C4-2B (cell line): Measurements from ENCODE around the gene ACER3.

ENCODE experiments used
- H3K27ac ChIP-seq: fragments of 450-650 bp; 2 replicates; pipeline ENCODE4 v1.5.1; 2017
- ZFX ChIP-seq: fragments of 450-650 bp; IDR thresholded peaks from 2 replicates; pipeline ENCODE4 v1.6.1; 2017
- TF ChIP-seq, protein P1 (sequence below): fragments of 450-650 bp; conservative IDR thresholded peaks from 2 replicates; pipeline ENCODE4 v1.5.1; 2017; ENCODE audit warnings: mild to moderate bottlenecking

Gene ACER3

DNA sequence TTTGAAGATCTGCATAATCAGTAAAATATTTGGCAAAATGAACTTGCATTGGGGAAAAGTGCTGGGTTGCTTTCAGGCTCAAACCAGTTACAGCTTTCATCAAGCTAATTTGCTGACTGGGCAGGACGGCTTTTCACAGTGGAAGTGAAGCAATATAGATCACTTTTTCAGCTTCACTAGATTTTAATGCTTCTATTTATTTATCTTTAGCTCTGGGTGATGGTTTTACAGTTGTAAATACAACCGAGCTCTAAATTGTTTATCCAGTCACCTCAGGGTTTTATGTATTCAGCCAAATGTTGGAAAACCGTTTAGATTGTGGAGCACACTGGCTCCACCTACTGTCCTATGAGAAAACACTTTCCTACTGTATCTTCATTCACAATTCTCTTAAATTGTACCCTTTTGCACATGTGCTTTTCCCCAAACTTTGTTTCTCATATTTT is 58.2 kb downstream of the ACER3 start:
- TF ChIP-seq, protein P1, sequence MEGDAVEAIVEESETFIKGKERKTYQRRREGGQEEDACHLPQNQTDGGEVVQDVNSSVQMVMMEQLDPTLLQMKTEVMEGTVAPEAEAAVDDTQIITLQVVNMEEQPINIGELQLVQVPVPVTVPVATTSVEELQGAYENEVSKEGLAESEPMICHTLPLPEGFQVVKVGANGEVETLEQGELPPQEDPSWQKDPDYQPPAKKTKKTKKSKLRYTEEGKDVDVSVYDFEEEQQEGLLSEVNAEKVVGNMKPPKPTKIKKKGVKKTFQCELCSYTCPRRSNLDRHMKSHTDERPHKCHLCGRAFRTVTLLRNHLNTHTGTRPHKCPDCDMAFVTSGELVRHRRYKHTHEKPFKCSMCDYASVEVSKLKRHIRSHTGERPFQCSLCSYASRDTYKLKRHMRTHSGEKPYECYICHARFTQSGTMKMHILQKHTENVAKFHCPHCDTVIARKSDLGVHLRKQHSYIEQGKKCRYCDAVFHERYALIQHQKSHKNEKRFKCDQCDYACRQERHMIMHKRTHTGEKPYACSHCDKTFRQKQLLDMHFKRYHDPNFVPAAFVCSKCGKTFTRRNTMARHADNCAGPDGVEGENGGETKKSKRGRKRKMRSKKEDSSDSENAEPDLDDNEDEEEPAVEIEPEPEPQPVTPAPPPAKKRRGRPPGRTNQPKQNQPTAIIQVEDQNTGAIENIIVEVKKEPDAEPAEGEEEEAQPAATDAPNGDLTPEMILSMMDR: peak; percentile 61; the same call in 1 of the 2 replicates
- TF ChIP-seq ZFX: no peak
- H3K27ac ChIP-seq: no peak overlapping the region

DNA sequence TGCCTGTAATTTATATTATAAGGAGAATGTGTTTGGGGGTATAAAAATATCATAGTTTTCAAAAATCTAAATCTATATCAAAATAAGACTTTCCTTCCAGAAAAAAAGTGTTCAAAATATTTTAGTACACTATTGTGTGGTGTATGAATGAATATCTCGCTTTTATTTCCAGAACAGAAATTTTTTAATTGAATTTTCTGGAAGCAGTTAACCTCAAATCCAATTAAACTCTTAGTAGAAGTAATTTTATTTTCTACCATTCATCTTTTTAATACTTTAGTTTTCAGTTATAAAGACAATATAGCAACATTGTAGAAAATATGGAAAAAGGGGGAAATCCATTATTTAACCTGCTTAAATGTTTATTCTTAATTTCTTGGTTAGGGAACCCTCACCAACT is 58.7 kb downstream of the ACER3 start:
- TF ChIP-seq, protein P1: no peak
- no peak for TF ChIP-seq ZFX
- H3K27ac ChIP-seq: no peak overlapping the region

DNA sequence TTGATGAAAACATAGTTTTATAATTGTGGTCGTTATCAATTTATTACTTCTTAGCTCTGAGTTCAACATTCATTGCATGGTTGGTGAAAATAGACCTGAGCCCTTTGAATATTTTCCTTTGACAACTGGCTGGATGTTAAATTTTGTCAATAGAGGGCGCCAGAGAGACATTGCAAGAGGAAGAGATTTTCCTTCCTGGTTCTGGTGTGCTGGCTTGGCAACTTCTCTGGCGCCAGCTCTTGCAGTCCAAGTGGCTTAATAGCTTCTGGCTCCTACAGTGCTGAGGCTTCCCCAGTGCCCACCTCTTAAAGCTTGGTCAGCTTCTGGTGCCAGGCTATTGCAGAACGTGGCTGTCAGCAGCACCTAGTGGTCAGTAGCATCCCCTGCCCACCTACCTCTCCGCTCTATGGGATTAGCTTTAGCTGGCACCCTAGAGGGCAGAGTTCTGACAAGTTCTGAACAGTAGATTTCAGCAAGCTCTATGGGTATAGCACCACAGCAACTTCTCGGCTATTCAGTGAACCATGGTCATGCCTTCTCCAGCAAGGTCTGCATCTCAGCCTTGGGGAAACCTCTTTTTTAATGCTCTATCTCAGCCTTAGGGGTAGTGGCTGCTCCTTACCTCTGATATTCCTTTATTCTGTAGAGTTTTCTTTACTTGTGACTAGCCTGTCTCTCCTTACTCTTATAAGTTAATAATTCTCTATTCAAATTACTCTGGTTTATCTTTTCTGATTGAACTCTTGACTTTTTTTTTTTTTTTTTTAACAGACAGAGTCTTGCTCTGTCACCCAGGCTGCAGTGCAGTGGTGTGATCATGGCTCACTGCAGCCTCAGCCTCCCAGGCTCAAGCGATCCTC is 59.4 kb downstream of the ACER3 start:
- no peak for TF ChIP-seq ZFX
- TF ChIP-seq, protein P1: peak; percentile 94
- H3K27ac ChIP-seq: no peak overlapping the region

DNA sequence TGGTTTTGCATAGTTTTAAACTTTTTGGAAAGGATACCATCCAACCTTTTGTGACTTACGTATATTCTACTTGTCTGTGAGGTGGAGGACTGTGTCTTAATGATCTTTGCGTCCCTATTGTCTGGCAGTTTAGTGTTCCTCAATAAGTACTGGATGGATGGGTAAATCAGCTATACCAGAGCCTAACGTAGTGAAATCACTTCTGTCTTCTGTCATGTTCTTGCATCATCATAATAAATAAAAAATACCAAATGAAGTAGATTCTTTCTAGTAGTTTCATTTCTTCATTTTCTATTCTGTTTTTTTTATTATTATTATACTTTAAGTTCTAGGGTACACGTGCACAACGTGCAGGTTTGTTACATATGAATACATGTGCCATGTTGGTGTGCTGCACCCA is 66.4 kb downstream of the ACER3 start:
- no peak for TF ChIP-seq ZFX
- TF ChIP-seq, protein P1: no peak
- H3K27ac ChIP-seq: no peak overlapping the region

DNA sequence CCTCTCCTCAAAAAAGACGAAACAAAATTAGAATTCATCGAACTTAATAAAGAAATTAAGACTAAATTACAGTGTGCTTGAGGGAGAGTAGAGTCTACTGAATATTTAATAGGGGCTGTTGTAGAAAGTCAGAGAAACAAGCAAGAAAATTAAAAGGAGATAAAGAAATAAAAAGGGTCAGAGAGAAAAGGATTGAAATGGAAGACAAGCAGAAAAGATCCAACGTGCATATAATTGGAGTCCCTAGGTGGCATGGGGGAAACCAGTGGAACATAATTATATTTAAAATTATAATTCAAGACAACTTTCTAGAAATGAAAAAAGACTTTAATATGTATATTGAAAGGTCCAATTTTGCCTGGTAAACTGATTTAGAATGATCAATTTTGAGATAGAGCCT is 74.3 kb downstream of the ACER3 start:
- H3K27ac ChIP-seq: no peak overlapping the region
- TF ChIP-seq, protein P1: no peak
- TF ChIP-seq ZFX: no peak

DNA sequence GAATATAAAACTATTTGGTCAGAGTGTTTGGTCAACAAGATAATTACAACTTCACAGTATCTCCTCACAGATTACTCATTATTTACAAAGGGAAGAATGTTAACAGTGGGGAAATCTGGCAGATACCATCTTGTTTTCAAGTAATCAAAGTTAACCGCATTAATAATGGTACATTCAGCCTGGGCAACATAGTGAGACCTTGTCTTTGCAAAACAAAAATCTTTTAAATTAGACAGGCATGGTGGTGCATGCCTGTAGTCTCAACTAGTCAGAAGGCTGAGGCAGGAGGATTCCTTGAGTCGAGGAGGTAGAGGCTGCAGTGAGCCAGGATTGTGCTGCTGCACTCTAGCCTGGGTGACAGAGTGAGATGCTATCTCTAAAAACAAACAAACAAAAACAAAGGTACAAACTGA is 78.5 kb downstream of the ACER3 start:
- no peak overlapping the region for H3K27ac ChIP-seq
- no peak for TF ChIP-seq ZFX
- TF ChIP-seq, protein P1: no peak

DNA sequence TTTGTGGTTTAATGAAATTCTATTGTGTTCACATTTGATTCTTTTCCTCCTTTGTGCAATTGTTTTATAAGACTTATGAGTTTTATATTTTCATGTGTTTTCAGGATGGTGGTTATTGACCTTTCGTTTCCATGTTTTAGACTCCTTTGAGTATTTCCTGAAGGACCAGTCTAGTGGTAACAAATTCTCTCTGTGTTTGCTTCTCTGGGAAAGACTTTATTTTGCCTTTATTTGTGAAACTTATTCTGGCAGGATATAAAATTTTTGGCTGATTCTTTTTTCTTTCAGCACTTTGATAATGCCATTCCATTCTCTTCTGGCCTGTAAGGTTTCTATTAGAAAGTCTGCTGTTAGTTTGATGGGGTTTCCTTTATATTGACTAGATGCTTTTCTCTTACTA is 83.5 kb downstream of the ACER3 start:
- no peak for TF ChIP-seq ZFX
- TF ChIP-seq, protein P1: no peak
- H3K27ac ChIP-seq: no peak overlapping the region
